ENCODE data around the gene ADCY2. TPM values are rescaled to one million over a fixed set of nuclear protein-coding genes. Genes with fewer than 3 reads are reported as not detected.

The ADCY2 gene
- total RNA-seq, 1 donor from 2014 or later, result 0.95 TPM

DNA sequence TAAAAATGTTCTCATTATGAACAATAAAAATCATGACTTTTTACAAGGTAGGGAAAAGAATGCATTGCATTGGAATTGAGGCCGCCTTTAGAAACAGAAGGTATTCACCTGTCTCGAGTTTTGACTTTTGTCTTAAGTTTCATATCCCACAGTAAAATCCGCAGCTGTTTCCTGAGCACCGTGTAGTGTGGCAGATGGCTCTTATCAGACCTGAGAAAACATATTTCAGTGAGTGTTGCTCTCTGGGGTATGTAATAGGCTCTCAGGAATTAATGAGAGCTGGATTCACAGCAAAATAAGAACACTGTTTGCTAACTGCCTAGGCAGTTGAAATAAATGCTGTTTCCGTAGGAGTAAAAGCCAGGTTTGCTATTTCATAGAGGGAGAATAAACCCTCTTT lies 233.6 kb downstream of the ADCY2 start:
- no peaks in the 10 kb centered on the region for H3K4me1 Mint-ChIP-seq (ENCODE audit: low read depth)
- DNase-seq (ENCODE audit: low spot score), result no peak
- H3K27ac Mint-ChIP-seq (ENCODE audit: unreplicated experiment), result no peak overlapping the region
- H3K4me3 Mint-ChIP-seq (ENCODE audit: unreplicated experiment), result no peak overlapping the region
- H3K27me3 Mint-ChIP-seq (ENCODE audit: low read depth), result peaks cover 17% of the 10 kb centered on the region
- TF ChIP-seq, protein P1, sequence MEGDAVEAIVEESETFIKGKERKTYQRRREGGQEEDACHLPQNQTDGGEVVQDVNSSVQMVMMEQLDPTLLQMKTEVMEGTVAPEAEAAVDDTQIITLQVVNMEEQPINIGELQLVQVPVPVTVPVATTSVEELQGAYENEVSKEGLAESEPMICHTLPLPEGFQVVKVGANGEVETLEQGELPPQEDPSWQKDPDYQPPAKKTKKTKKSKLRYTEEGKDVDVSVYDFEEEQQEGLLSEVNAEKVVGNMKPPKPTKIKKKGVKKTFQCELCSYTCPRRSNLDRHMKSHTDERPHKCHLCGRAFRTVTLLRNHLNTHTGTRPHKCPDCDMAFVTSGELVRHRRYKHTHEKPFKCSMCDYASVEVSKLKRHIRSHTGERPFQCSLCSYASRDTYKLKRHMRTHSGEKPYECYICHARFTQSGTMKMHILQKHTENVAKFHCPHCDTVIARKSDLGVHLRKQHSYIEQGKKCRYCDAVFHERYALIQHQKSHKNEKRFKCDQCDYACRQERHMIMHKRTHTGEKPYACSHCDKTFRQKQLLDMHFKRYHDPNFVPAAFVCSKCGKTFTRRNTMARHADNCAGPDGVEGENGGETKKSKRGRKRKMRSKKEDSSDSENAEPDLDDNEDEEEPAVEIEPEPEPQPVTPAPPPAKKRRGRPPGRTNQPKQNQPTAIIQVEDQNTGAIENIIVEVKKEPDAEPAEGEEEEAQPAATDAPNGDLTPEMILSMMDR (IDR thresholded peaks at IDR 0.05), result no peak
- no peaks in the 10 kb centered on the region for H3K36me3 Mint-ChIP-seq (ENCODE audit: low read depth)
- H3K9me3 Mint-ChIP-seq (ENCODE audit: low read depth), result no peaks in the 10 kb centered on the region

DNA sequence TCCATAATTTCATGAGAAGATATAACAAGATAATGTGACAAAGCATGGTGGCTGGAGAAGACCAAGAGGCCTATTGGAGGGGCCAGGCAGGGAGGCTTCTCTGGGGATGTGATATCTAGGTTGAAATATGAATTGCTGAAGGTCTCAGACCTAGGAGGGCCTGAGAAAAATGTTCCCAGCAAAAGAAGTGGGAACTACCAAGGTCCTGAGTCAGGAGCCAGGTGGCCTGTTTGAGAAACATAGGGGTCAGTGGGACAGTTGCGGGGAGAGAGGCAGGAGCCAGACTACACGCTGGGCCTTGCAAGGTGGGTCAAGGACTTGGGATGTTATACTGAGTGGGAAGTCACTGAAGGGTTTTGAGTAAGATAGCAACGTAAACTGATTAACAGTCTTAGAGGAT lies 238.9 kb downstream of the ADCY2 start:
- peaks cover 6% of the 10 kb centered on the region for H3K9me3 Mint-ChIP-seq (ENCODE audit: low read depth)
- TF ChIP-seq, protein P1 (IDR thresholded peaks at IDR 0.05), result no peak
- no peak for DNase-seq (ENCODE audit: low spot score)
- H3K36me3 Mint-ChIP-seq (ENCODE audit: low read depth), result no peaks in the 10 kb centered on the region
- no peak overlapping the region for H3K4me3 Mint-ChIP-seq (ENCODE audit: unreplicated experiment)
- H3K4me1 Mint-ChIP-seq (ENCODE audit: low read depth), result peaks cover 14% of the 10 kb centered on the region
- H3K27me3 Mint-ChIP-seq (ENCODE audit: low read depth), result peaks cover 10% of the 10 kb centered on the region
- H3K27ac Mint-ChIP-seq (ENCODE audit: unreplicated experiment), result no peak overlapping the region

DNA sequence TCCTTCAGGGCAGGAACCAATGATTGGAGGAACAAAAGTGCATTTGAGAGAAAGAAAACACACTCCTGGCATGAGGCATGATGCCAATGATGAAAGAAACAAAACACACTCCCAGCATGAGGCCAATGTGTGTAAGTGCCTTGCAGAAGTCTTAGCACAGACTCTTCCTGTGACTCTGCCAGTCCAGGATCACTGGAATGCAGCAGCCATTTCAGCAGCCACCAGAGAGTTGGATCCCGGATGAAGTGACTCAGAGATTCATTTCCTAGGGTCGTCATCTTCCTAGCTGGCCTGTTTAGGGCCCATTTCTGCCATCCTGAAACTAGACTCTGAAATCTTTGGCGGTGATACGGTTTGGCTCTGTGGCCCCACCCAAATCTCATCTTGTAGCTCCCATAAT lies 242.5 kb downstream of the ADCY2 start:
- H3K9me3 Mint-ChIP-seq (ENCODE audit: low read depth), result peaks cover 14% of the 10 kb centered on the region
- H3K27me3 Mint-ChIP-seq (ENCODE audit: low read depth), result no peaks in the 10 kb centered on the region
- H3K36me3 Mint-ChIP-seq (ENCODE audit: low read depth), result no peaks in the 10 kb centered on the region
- no peak for DNase-seq (ENCODE audit: low spot score)
- TF ChIP-seq, protein P1 (IDR thresholded peaks at IDR 0.05), result no peak
- peak overlapping the region; percentile 95 for H3K27ac Mint-ChIP-seq (ENCODE audit: unreplicated experiment)
- peaks cover 14% of the 10 kb centered on the region for H3K4me1 Mint-ChIP-seq (ENCODE audit: low read depth)
- peak overlapping the region; percentile 41 for H3K4me3 Mint-ChIP-seq (ENCODE audit: unreplicated experiment)

DNA sequence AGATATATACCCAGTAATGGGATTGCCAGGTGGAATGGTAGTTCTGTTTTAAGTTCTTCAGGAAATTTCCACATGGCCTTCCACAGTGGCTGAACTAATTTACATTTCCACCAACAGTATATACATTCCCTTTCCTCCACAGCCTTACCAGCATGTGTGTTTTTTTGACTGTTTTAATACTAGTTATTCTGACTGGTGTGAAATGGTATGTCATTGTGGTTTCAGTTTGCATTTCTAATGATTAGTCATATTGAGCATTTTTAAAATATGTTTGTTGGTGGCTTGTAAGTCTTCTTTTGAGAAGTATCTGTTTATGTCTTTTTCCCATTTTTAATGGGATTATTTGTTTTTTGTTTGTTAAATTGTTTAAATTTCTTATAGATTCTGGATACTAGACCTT lies 246.1 kb downstream of the ADCY2 start:
- H3K4me3 Mint-ChIP-seq (ENCODE audit: unreplicated experiment), result no peak overlapping the region
- peaks cover 14% of the 10 kb centered on the region for H3K4me1 Mint-ChIP-seq (ENCODE audit: low read depth)
- TF ChIP-seq, protein P1 (IDR thresholded peaks at IDR 0.05), result no peak
- no peaks in the 10 kb centered on the region for H3K36me3 Mint-ChIP-seq (ENCODE audit: low read depth)
- H3K27me3 Mint-ChIP-seq (ENCODE audit: low read depth), result no peaks in the 10 kb centered on the region
- no peak overlapping the region for H3K27ac Mint-ChIP-seq (ENCODE audit: unreplicated experiment)
- H3K9me3 Mint-ChIP-seq (ENCODE audit: low read depth), result peaks cover 18% of the 10 kb centered on the region
- no peak for DNase-seq (ENCODE audit: low spot score)

DNA sequence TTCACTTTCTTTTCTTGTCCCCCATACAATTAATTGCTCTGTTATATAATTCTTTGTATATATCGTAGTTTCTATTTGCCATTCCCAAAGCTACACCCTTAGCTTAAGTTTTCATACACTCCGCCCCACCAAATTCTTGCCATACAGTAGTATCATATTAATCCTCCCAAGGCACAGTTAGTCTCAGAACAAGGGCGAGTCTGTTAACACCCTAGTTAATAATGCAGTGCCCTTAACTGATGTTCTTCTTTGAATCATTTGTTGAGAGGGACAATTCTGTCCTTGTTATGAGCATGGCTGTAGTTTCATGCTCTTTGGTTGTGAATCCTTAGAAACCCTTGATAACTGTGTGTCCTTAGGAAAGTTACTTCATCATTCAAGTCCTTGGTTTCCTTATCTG lies 248.8 kb downstream of the ADCY2 start:
- Mint-ChIP-seq H3K27me3 (ENCODE audit: low read depth) (no peaks in the 10 kb centered on the region), H3K36me3 (ENCODE audit: low read depth) (no peaks in the 10 kb centered on the region), H3K9me3 (ENCODE audit: low read depth) (peaks cover 11% of the 10 kb centered on the region), H3K4me1 (ENCODE audit: low read depth) (no peaks in the 10 kb centered on the region), H3K27ac (ENCODE audit: unreplicated experiment) (no peak overlapping the region), H3K4me3 (ENCODE audit: unreplicated experiment) (no peak overlapping the region)
- TF ChIP-seq, protein P1 (IDR thresholded peaks at IDR 0.05), result no peak
- no peak for DNase-seq (ENCODE audit: low spot score)

Measured in chondrocyte (in vitro differentiated cells).